A549 treated with Mapracorat at 1 μM for 4 hours (cell line): ENCODE measurements around the gene OR2T3. TPM values are rescaled to one million over a fixed set of nuclear protein-coding genes. Genes with fewer than 3 reads are reported as not detected.

Experiments
- total RNA-seq: library from RNA; stranded (reverse); fragments of 200-300 nt; extraction: Qiagen RNA extraction; gene quantifications from 5 replicates; pipeline ENCODE4 v1.2.3, GENCODE V29; 2022

The OR2T3 gene, protein sequence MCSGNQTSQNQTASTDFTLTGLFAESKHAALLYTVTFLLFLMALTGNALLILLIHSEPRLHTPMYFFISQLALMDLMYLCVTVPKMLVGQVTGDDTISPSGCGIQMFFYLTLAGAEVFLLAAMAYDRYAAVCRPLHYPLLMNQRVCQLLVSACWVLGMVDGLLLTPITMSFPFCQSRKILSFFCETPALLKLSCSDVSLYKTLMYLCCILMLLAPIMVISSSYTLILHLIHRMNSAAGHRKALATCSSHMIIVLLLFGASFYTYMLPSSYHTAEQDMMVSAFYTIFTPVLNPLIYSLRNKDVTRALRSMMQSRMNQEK
- total RNA-seq: not detected in 5 replicates

DNA sequence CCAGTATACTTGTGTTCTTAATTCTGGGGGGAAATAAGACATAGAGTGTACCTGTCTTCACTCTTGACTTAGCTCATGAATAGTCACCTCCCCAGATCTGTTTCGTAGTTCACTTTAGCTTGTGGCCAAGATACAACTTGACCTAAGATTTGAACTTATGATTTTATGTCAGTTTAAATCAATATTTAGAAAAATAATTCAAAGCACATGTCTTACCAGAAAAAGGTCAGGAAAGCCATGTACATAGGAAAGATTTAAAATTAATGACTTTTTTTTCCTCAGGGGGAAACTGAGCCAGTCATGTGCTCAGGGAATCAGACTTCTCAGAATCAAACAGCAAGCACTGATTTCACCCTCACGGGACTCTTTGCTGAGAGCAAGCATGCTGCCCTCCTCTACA is at the start of gene OR2T3:
OR2T3 (plus strand) TSS at position 301 of the 400 bp plus-strand sequence; CDS start at position 301, 0 bp downstream.

DNA sequence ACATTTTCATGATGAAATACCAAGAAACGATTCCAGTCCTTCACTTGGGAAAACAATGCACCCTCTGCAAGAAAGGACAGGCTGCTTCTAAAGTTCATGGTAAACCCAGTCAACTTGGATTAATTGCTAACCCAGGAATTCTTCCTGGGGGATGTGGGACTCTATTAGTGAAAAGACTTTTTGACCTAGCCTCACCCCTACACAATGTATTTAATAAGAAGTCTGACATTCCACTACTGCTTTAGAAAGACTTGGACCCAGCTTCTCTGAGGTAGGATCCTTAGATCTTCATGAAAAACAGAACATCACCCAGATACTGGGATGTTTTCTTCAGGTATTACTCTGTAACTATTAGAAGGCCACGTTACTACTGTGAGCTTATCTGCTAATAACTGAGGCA is 27.8 kb upstream of the OR2T3 start, which contains the start of gene OR2T2:
OR2T2 (plus strand) TSS at position 239 of the 400 bp plus-strand sequence. CDS start 7,161 bp downstream, outside the sequence.

DNA sequence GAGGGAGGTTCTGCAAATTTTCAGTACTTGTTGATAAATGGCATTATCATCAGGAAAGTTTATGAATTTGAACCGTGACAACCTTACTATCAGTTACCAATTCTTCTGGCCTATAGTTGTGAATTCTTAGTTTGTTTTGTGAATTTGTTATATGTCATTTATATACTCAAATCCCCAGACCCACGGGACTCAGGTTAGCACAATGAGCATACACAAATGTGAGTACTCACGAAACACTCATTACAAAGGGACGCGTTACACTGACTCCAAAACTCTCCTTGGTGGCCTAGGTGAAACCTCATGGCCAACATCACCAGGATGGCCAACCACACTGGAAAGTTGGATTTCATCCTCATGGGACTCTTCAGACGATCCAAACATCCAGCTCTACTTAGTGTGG is 15.1 kb downstream of the OR2T3 start, which contains the start of gene OR2T5:
OR2T5 (plus strand) TSS at position 301 of the 400 bp plus-strand sequence; CDS start at position 301, 0 bp downstream.

DNA sequence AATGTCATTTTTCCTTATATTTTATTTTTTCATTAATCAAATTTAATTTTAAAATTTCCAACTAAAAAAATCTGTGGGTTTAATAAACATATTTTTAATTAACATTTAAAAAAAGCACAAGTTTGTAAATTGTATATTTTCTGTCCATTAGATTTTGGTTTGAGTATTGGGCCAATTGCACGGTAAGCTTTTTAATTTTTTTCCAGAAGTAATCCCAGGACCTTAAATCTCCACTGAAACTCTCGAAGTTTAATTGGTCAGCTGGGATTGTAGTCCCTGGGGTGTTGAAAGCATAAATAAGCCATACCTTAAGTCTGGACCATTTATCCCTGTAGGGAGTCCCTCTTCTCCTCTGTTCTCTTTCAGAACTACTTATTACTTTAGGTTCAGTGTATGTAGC is 34.6 kb downstream of the OR2T3 start, which contains the start of gene OR2G6:
OR2G6 (plus strand) TSS at position 301 of the 400 bp plus-strand sequence. CDS start 13,574 bp downstream, outside the sequence.

Other genes with a start within 250 kb of the OR2T3 start
- gene OR2M4, start 241.9 kb upstream of the OR2T3 start, total RNA-seq: not detected in 5 replicates
- not detected in 5 replicates for gene OR2T33, start 195.4 kb upstream of the OR2T3 start, total RNA-seq
- not detected in 5 replicates for gene OR2T12, start 169.9 kb upstream of the OR2T3 start, total RNA-seq
- gene OR2M7, start 148.8 kb upstream of the OR2T3 start, total RNA-seq: not detected in 5 replicates
- not detected in 5 replicates for gene OR14C36, start 124.6 kb upstream of the OR2T3 start, total RNA-seq
- gene OR2T4, start 111.7 kb upstream of the OR2T3 start, total RNA-seq: not detected in 5 replicates
- not detected in 5 replicates for gene OR2T6, start 97.6 kb upstream of the OR2T3 start, total RNA-seq
- gene OR2T1, start 70.3 kb upstream of the OR2T3 start, total RNA-seq: not detected in 5 replicates
- not detected in 5 replicates for gene OR2T2, start 27.7 kb upstream of the OR2T3 start, total RNA-seq
- gene OR2T5, start 15.2 kb downstream of the OR2T3 start, total RNA-seq: not detected in 5 replicates
- gene OR2G6, start 34.7 kb downstream of the OR2T3 start, total RNA-seq: not detected in 5 replicates
- not detected in 5 replicates for gene OR2T29, start 89.4 kb downstream of the OR2T3 start, total RNA-seq
- gene OR2T34, start 101.4 kb downstream of the OR2T3 start, total RNA-seq: not detected in 5 replicates
- gene OR2T10, start 124.3 kb downstream of the OR2T3 start, total RNA-seq: not detected in 5 replicates
- gene OR2T11, start 161.7 kb downstream of the OR2T3 start, total RNA-seq: not detected in 5 replicates
- gene OR2T35, start 171.9 kb downstream of the OR2T3 start, total RNA-seq: not detected in 5 replicates
- not detected in 5 replicates for gene OR2T27, start 182.2 kb downstream of the OR2T3 start, total RNA-seq
- not detected in 5 replicates for gene OR14I1, start 229.4 kb downstream of the OR2T3 start, total RNA-seq